Vagina (tissue), 2 donors: ENCODE measurements around the gene PDE4D.

Experiments used
- CTCF ChIP-seq, 3 experiments: fragments of 450-650 bp in 2 of 3; fragments of 200-600 bp in 1 of 3; sonication (generic) in 1 of 3; IDR thresholded peaks; one replicate each; pipeline ENCODE4 v1.5.1; 2017 to 2019; ENCODE audit warnings: antibody characterized with exemption in 3 of 3, mild to moderate bottlenecking in 2 of 3, moderate library complexity in 2 of 3
- POLR2AphosphoS5 ChIP-seq, 2 donors: sonication (generic); formaldehyde crosslinking; IDR thresholded peaks; one replicate each; pipeline ENCODE4 v1.9.0; 2017; ENCODE audit warnings: antibody characterized with exemption in 2 of 2, mild to moderate bottlenecking in 2 of 2, low read depth in 1 of 2; ENCODE audit not compliant: insufficient read depth in 1 of 2

GRCh38 chr5:59586841-59587240 is 306.7 kb downstream of the PDE4D start:
- TF ChIP-seq CTCF (IDR thresholded peaks at IDR 0.05), result no peak
- no peak for TF ChIP-seq POLR2AphosphoS5 (IDR thresholded peaks at IDR 0.05; ENCODE audit: insufficient read depth in 1 of 2, low read depth in 1 of 2)
